IPS DF 6.9 (cell line): ENCODE results near the gene MYO18B.
"Not testable (repeated sequence)": the region's sequence is repeated elsewhere in the genome, so short reads cannot be mapped to it uniquely, and the experiment has no call there.

Source experiments
- DNase-seq: peaks from one replicate; pipeline ENCODE4 v3.0.0-alpha.2; 2013; ENCODE audit warnings: low read depth, low spot score
- H3K27ac ChIP-seq: one replicate; pipeline ENCODE4 v1.5.1; 2013; ENCODE audit warnings: low read length, control low read depth
- H3K27me3 ChIP-seq: 2 replicates; pipeline ENCODE4 v1.6.1; 2013; ENCODE audit warnings: mild to moderate bottlenecking, low read length; ENCODE audit not compliant: control insufficient read depth, insufficient read depth
- H3K36me3 ChIP-seq: 2 replicates; pipeline ENCODE4 v1.6.1; 2013; ENCODE audit warnings: low read length; ENCODE audit not compliant: control insufficient read depth, insufficient read depth
- H3K4me1 ChIP-seq: 2 replicates; pipeline ENCODE4 v1.6.1; 2013; ENCODE audit warnings: low read length; ENCODE audit not compliant: control insufficient read depth, insufficient read depth
- H3K4me3 ChIP-seq: 2 replicates; pipeline ENCODE4 v1.5.1; 2013; ENCODE audit warnings: mild to moderate bottlenecking, low read length
- H3K9me3 ChIP-seq: 2 replicates; pipeline ENCODE4 v1.6.1; 2013; ENCODE audit warnings: low read length, inconsistent platforms; ENCODE audit not compliant: control insufficient read depth, insufficient read depth
- WGBS: extraction: QIAGEN DNeasy Blood & Tissue Kit; methylation state at CpG from one replicate; pipeline ENCODE4 v1.1.7; 2013; ENCODE audit warnings: mixed read lengths, missing lambda C conversion rate; ENCODE audit not compliant: insufficient read length, insufficient coverage; 5-methylcytosine and 5-hydroxymethylcytosine counted together

MYO18B gene

DNA sequence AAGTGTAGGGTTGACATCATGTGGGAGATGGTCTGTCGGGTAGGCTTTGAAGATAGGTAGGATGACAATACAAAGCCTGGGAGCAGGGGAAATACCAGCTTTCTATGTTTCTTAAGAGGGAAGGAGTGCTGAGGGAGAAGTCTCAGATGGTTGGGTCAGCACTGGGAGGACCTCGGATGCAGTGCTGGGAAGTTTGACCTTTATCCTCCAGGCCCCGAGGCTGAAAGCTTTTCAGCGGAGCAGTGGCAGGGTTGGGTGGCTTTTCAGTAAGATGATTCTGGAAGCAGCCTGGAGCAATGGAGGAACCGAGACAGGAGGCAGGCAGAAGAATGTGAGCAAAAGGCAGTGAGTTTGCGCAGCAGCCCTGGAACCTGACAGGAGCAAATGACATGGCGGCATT lies 43.5 kb upstream of the MYO18B start:
- no CpG with 5 or more reads among the region's 7 CpGs for WGBS

DNA sequence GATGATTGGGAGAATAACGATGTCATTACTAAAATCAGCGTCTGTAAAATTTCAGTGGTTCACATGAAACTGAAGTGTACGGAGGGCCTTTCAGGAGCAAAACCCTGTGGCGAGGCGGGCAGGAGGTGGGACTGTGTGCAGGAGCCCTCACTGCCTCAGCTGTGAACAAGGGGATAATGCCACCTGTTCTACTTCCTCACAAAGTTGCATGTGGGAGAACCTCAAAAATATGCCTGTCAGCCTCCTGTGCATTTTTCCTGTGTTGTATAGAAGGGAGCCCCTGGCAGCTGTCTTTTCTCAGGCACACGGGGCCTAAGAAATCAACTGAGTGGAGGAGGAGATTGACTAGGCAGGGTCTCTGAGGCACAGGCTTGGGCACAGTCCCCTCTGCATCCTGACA lies 43.0 kb upstream of the MYO18B start:
- Histone ChIP-seq H3K27me3 (no peaks in the 10 kb centered on the region), H3K4me3 (no peak overlapping the region), H3K36me3 (no peaks in the 10 kb centered on the region), H3K4me1 (no peaks in the 10 kb centered on the region), H3K27ac (no peak overlapping the region), H3K9me3 (no peaks in the 10 kb centered on the region)
- 100% methylated on average over 1 of the region's 6 CpGs for WGBS
- DNase-seq: no peak

More for the DNA sequence above, 43.5 kb upstream of the MYO18B start:
- no peaks in the 10 kb centered on the region for H3K36me3 ChIP-seq
- no peak for DNase-seq
- no peak overlapping the region for H3K4me3 ChIP-seq
- no peaks in the 10 kb centered on the region for H3K27me3 ChIP-seq
- no peaks in the 10 kb centered on the region for H3K9me3 ChIP-seq
- H3K27ac ChIP-seq: no peak overlapping the region
- no peaks in the 10 kb centered on the region for H3K4me1 ChIP-seq

DNA sequence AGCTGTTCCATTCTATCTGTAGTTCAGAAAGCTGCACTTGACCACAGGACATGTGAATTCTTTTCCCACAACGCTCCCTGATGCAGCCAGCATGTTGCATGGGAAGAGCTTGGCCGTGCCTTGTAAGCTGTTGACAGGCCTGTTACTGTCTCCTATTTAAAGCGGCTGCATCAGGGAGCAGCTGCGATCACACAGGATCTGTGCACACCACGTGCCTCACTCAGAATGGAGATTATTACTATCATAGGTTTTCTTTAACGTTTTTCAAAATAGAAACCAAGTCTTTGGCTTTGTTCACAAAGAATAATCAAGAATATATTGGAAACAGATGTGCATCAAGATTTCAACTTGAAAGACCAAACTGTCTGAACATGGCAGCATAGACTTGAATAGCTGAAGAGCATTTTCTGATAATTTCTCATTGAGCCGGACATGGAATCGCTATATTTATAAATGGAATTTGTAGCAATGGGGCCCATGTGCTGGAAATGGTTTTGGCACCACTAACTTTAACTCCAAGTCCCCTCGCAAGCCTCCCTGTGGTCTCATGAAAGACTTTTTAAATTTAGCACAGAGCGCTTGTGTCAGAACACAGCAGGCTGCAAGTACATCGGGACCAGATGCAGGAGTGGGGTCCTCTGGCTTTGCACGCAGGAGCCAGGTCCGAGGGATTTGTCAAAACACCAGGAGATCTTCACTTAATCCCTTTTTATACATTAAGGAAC lies 40.8 kb upstream of the MYO18B start:
- Histone ChIP-seq H3K36me3 (no peaks in the 10 kb centered on the region), H3K4me3 (no peak overlapping the region), H3K9me3 (no peaks in the 10 kb centered on the region), H3K27me3 (no peaks in the 10 kb centered on the region), H3K27ac (no peak overlapping the region), H3K4me1 (no peaks in the 10 kb centered on the region)
- WGBS: no CpG with 5 or more reads among the region's 13 CpGs
- DNase-seq: no peak

DNA sequence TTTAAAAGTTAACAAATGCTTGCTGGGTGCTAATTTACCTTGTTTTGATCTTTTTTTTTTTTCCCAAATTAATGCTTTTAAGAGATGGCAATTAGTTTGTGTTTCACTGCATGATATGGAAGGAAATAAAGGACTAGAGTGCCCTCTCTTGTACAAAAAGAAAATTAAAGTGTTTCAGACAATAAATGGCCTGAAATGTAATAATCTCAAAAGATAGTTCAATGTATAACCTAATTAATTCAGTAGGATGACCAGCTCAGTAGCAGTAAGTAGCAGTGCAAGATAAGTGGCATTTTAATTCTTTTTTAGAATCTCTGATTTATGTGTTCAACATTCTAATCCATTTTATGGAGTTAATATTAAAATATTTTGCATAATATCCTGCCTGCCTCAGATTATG lies 39.9 kb upstream of the MYO18B start:
- no peaks in the 10 kb centered on the region for H3K9me3 ChIP-seq
- H3K27ac ChIP-seq: no peak overlapping the region
- no peak for DNase-seq
- no peak overlapping the region for H3K4me3 ChIP-seq
- H3K27me3 ChIP-seq: no peaks in the 10 kb centered on the region
- no peaks in the 10 kb centered on the region for H3K36me3 ChIP-seq
- no peaks in the 10 kb centered on the region for H3K4me1 ChIP-seq

DNA sequence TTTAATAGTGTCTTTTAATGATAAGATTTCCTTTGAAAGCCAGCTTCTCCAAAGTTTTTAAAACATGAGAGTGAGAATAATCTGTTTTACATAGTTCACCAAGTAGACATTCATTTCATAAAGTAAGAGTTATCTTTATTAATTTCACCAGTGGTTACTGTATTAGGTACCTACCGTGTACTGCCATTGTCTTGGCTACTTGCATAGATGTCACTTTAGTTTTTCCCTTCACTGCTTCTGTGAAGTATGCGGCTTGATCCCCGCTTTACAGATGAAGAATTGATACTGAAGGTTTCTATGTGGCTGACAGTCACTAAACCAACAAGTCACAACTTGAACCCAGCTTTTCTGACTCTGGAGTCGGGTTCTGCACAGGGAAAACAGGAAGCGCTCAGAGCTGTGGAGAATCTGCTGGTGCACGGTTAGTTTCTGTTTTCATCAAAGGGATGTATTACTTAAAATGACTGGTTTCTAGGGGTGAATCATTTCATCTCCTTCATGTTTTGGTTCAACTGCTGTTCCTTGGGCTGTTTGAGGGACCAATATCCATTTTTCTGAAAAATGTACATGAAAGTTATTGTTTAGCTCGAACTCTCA lies 39.3 kb upstream of the MYO18B start:
- Histone ChIP-seq H3K27me3 (no peaks in the 10 kb centered on the region), H3K9me3 (no peaks in the 10 kb centered on the region), H3K4me1 (no peaks in the 10 kb centered on the region), H3K36me3 (no peaks in the 10 kb centered on the region), H3K4me3 (no peak overlapping the region), H3K27ac (no peak overlapping the region)
- no CpG with 5 or more reads among the region's 7 CpGs for WGBS
- DNase-seq: no peak

DNA sequence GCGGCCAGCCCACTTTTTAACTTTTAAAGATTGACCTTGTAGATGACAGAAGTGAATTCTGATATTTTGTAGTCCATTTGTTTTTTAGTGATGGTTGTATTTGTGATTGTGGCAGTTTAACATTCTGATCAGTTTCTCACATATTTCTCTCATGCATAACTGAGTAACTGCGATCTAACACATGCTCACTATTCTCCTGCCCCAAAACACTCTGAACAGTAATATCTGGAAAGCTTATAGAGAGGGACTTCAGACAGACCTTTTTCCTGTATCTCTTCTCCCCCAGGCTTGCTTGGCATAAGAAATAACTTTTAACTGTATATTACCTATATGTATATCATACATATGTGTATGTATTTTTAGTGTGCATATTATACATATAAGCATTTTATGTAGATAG lies 37.3 kb upstream of the MYO18B start:
- H3K36me3 ChIP-seq: no peaks in the 10 kb centered on the region
- H3K27me3 ChIP-seq: no peaks in the 10 kb centered on the region
- H3K27ac ChIP-seq: no peak overlapping the region
- no peaks in the 10 kb centered on the region for H3K4me1 ChIP-seq
- WGBS: no CpG with 5 or more reads among the region's 2 CpGs
- no peaks in the 10 kb centered on the region for H3K9me3 ChIP-seq
- no peak overlapping the region for H3K4me3 ChIP-seq
- DNase-seq: no peak

DNA sequence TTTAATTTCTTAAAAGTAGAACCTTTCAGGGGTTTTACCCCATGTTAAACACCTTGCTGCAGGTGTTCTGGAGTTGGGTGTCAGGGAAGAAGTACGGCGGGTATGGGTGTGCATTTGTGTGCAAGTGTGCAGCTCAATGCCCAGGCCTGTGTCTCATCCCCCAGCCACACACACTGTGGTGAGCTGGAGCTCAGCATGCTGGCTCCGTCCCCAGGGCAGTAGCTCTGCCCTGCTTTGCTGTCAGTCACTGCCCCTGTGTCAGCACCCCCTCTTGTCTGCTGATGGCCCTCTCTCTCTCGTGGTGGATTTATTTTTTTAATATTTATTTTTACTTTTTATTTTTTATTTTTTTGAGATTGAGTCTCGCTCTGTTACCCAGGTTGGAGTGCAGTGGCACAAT lies 35.8 kb upstream of the MYO18B start:
- Histone ChIP-seq H3K4me1 (no peaks in the 10 kb centered on the region), H3K27me3 (no peaks in the 10 kb centered on the region), H3K4me3 (no peak overlapping the region), H3K27ac (no peak overlapping the region), H3K36me3 (no peaks in the 10 kb centered on the region), H3K9me3 (no peaks in the 10 kb centered on the region)
- DNase-seq: no peak
- no CpG with 5 or more reads among the region's 5 CpGs for WGBS

DNA sequence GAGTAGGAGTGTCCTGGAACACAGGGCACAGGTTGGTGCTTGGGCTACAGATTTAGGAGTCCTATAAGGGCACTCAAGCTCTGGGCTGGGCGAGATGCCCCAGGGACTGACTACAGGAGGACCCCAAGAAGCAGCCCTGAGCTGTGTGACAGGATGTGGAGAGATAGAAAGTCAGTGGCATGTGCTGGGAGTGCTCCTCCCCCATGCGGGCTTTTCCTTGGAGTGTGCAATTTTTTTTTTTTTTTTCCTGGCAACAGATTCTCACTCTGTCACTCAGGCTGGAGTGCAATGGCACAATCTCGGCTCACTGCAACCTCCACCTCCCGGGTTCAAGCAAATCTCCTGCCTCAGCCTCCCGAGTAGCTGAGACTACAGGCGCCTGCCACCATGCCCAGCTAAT lies 33.6 kb upstream of the MYO18B start:
- H3K4me3 ChIP-seq, DNase-seq, H3K4me1 ChIP-seq, H3K27me3 ChIP-seq, H3K27ac ChIP-seq, H3K36me3 ChIP-seq, H3K9me3 ChIP-seq: not testable (repeated sequence)
- no CpG with 5 or more reads among the region's 6 CpGs for WGBS

DNA sequence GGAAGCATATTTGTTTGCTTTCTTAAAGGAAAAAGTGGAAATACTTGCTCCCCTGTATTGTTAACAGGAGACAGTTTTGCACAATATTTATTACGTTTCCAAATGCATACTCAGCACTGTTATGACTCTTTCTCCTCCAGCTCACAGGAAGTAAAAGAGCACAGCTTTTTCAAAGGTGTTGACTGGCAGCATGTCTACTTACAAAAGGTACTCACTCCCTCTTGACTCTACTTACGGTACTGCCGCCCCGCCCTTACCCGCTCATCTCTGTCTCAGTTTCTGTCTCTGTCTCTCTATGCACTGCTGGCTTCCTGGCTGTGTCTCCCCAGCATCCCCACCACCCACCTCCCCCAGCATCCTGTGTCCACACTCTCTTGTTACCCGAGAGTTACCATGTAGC lies 32.2 kb upstream of the MYO18B start:
- H3K9me3 ChIP-seq: no peaks in the 10 kb centered on the region
- DNase-seq: no peak
- H3K36me3 ChIP-seq: no peaks in the 10 kb centered on the region
- WGBS: no CpG with 5 or more reads among the region's 6 CpGs
- no peaks in the 10 kb centered on the region for H3K27me3 ChIP-seq
- H3K27ac ChIP-seq: no peak overlapping the region
- H3K4me3 ChIP-seq: no peak overlapping the region
- no peaks in the 10 kb centered on the region for H3K4me1 ChIP-seq

DNA sequence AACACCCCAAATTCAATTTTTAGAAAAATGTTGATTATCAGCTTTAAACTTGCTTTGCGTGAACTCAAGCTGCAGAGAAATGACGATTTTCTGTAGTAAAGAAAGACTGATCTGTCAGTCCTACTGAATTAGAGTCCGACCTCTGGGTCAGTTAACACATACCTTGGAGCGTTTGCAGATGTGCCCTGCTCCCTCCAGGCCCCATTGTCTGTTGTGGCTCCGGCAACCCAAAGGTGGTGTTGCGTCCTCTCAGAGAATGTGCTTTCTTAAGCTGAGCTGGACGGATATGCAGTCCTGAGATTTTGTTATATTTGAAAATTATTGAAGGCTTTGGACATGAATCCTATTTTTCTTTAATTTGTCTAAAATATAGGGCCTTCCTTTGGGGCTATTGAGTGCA lies 31.5 kb upstream of the MYO18B start:
- Histone ChIP-seq H3K36me3 (no peaks in the 10 kb centered on the region), H3K4me1 (no peaks in the 10 kb centered on the region)
- DNase-seq: no peak

DNA sequence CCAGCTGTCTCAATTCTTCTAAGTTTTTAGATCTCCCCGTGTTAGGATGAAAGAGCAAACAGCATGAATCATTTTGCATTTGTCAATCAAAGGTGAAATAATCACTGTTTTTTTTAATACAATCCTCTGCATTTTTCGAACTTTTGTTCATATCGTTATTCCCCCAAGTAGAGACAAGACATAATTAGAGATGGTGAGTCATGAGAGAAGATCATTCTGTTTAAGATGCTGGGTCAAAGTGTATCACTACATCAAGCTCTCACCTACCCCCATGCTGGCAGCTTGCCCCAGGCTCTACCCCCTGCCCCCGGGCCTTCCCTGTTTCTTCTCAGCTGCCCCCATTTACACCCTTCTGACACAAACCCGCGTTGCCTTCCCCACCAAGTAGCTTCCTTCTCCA lies 30.5 kb upstream of the MYO18B start:
- no CpG with 5 or more reads among the region's 6 CpGs for WGBS

More for the DNA sequence above, 31.5 kb upstream of the MYO18B start:
- no CpG with 5 or more reads among the region's 7 CpGs for WGBS
- Histone ChIP-seq H3K9me3 (no peaks in the 10 kb centered on the region), H3K27me3 (no peaks in the 10 kb centered on the region), H3K4me3 (no peak overlapping the region), H3K27ac (no peak overlapping the region)

More for the DNA sequence above, 30.5 kb upstream of the MYO18B start:
- Histone ChIP-seq H3K4me3 (no peak overlapping the region), H3K27ac (no peak overlapping the region), H3K9me3 (no peaks in the 10 kb centered on the region), H3K36me3 (no peaks in the 10 kb centered on the region), H3K27me3 (no peaks in the 10 kb centered on the region), H3K4me1 (no peaks in the 10 kb centered on the region)
- DNase-seq: no peak
